Cerebellar nuclear complex (tissue), 1 donor: ENCODE results near the gene TBCCD1.
"Not testable (repeated sequence)": the region's sequence is repeated elsewhere in the genome, so short reads cannot be mapped to it uniquely, and the experiment has no call there.

ENCODE experiments used
- DNase-seq, 2 experiments: peaks; one replicate each; lab custom pipeline; 2025; lab: John Stamatoyannopoulos, UW

The TBCCD1 gene

GRCh38 chr3:186520431-186520830 is 46.7 kb downstream of the TBCCD1 start:
- DNase-seq = no peak

GRCh38 chr3:186519021-186519658 is 48.0 kb downstream of the TBCCD1 start:
- no peak for DNase-seq

- DNase-seq = no peak
Measured at GRCh38 chr3:186517218-186517617, 49.9 kb downstream of the TBCCD1 start.

GRCh38 chr3:186516646-186517045 is 50.5 kb downstream of the TBCCD1 start:
- no peak for DNase-seq

GRCh38 chr3:186515125-186515524 is 52.0 kb downstream of the TBCCD1 start:
- no peak for DNase-seq

GRCh38 chr3:186514296-186515002 is 52.7 kb downstream of the TBCCD1 start:
- no peak for DNase-seq

- no peak for DNase-seq
Measured at GRCh38 chr3:186513386-186513785, 53.8 kb downstream of the TBCCD1 start.

GRCh38 chr3:186512570-186513302 is 54.4 kb downstream of the TBCCD1 start:
- DNase-seq = no peak

- DNase-seq = no peak
Measured at GRCh38 chr3:186511702-186512101, 55.4 kb downstream of the TBCCD1 start.

GRCh38 chr3:186511245-186511644 is 55.9 kb downstream of the TBCCD1 start:
- DNase-seq = no peak

GRCh38 chr3:186510374-186511079 is 56.6 kb downstream of the TBCCD1 start:
- no peak for DNase-seq

GRCh38 chr3:186509423-186509822 is 57.7 kb downstream of the TBCCD1 start:
- no peak for DNase-seq

- DNase-seq = no peak
Measured at GRCh38 chr3:186506857-186507256, 60.3 kb downstream of the TBCCD1 start.

- no peak for DNase-seq
Measured at GRCh38 chr3:186506191-186506739, 60.9 kb downstream of the TBCCD1 start.

GRCh38 chr3:186502966-186503712 is 64.0 kb downstream of the TBCCD1 start:
- no peak for DNase-seq

- no peak for DNase-seq
Measured at GRCh38 chr3:186502138-186502948, 64.8 kb downstream of the TBCCD1 start.

- not testable (repeated sequence) for DNase-seq
Measured at GRCh38 chr3:186499949-186500348, 67.2 kb downstream of the TBCCD1 start.

- not testable (repeated sequence) for DNase-seq
Measured at GRCh38 chr3:186498022-186498421, 69.1 kb downstream of the TBCCD1 start.

- no peak for DNase-seq
Measured at GRCh38 chr3:186497608-186498007, 69.5 kb downstream of the TBCCD1 start.

GRCh38 chr3:186496635-186497034 is 70.5 kb downstream of the TBCCD1 start:
- no peak for DNase-seq
